ENCODE measurements around the gene CLNK. TPM values are rescaled to one million over a fixed set of nuclear protein-coding genes. Genes with fewer than 3 reads are reported as not detected.
A peak's percentile ranks its signal among the peaks of the same experiment; 100 is the strongest.

CLNK gene
- total and polyA plus RNA-seq, 4 donors = 0.04 to 0.57 (median 0.14) TPM; not detected in 1

GRCh38 chr4:10662937-10663336 is 21.6 kb downstream of the CLNK start:
- Histone ChIP-seq H3K4me3 (no peak overlapping the region), H3K36me3 (ENCODE audit: control insufficient read depth in 4 of 4, insufficient read depth in 4 of 4, low read length in 4 of 4) (no peaks in the 10 kb centered on the region), H3K27me3 (ENCODE audit: control insufficient read depth in 3 of 3, insufficient read depth in 3 of 3, low read length in 2 of 3) (no peaks in the 10 kb centered on the region), H3K9me3 (ENCODE audit: control insufficient read depth in 4 of 4, insufficient read depth in 3 of 4, low read length in 3 of 4) (peaks cover 0 to 2% (median 0%) of the 10 kb centered on the region in 4 donors), H3K4me1 (ENCODE audit: control insufficient read depth in 5 of 5, insufficient read depth in 5 of 5, low read length in 5 of 5) (peaks cover 0 to 5% (median 0%) of the 10 kb centered on the region in 5 donors), H3K27ac (ENCODE audit: low read depth in 1 of 2, low read length in 1 of 2) (no peak overlapping the region), H3K9ac (ENCODE audit: insufficient read depth in 1 of 2, low read length in 2 of 2) (no peak overlapping the region)
- ATAC-seq (ENCODE audit: insufficient read depth, low FRiP score) (no peak), DNase-seq (no peak)
- 50 to 69% methylated on average over 5 of the region's 5 CpGs for WGBS, 2 donors
- no peak for TF ChIP-seq CTCF (IDR thresholded peaks at IDR 0.05; ENCODE audit: control extremely low read depth, extremely low read depth)

GRCh38 chr4:10661047-10661446 is 23.5 kb downstream of the CLNK start:
- Histone ChIP-seq H3K4me1 (ENCODE audit: control insufficient read depth in 5 of 5, insufficient read depth in 5 of 5, low read length in 5 of 5) (peaks cover 0 to 5% (median 0%) of the 10 kb centered on the region in 5 donors), H3K9me3 (ENCODE audit: control insufficient read depth in 4 of 4, insufficient read depth in 3 of 4, low read length in 3 of 4) (peaks cover 0 to 2% (median 0%) of the 10 kb centered on the region in 4 donors), H3K9ac (ENCODE audit: insufficient read depth in 1 of 2, low read length in 2 of 2) (no peak overlapping the region), H3K27me3 (ENCODE audit: control insufficient read depth in 3 of 3, insufficient read depth in 3 of 3, low read length in 2 of 3) (no peaks in the 10 kb centered on the region), H3K4me3 (no peak overlapping the region), H3K36me3 (ENCODE audit: control insufficient read depth in 4 of 4, insufficient read depth in 4 of 4, low read length in 4 of 4) (no peaks in the 10 kb centered on the region), H3K27ac (ENCODE audit: low read depth in 1 of 2, low read length in 1 of 2) (no peak overlapping the region)
- TF ChIP-seq CTCF (IDR thresholded peaks at IDR 0.05; ENCODE audit: control extremely low read depth, extremely low read depth) = no peak
- ATAC-seq (ENCODE audit: insufficient read depth, low FRiP score) = no peak
- WGBS, 2 donors = 78 to 90% methylated on average over 3 of the region's 3 CpGs
- DNase-seq = no peak

- no peak overlapping the region for H3K4me3 ChIP-seq
- H3K9me3 ChIP-seq (ENCODE audit: control insufficient read depth in 4 of 4, insufficient read depth in 3 of 4, low read length in 3 of 4) = peaks cover 0 to 2% (median 0%) of the 10 kb centered on the region in 4 donors
- no peak for DNase-seq
- H3K4me1 ChIP-seq (ENCODE audit: control insufficient read depth in 5 of 5, insufficient read depth in 5 of 5, low read length in 5 of 5) = peaks cover 0 to 5% (median 0%) of the 10 kb centered on the region in 5 donors
- H3K27me3 ChIP-seq (ENCODE audit: control insufficient read depth in 3 of 3, insufficient read depth in 3 of 3, low read length in 2 of 3) = no peaks in the 10 kb centered on the region
- H3K27ac ChIP-seq (ENCODE audit: low read depth in 1 of 2, low read length in 1 of 2) = no peak overlapping the region
- 75% methylated on average over 6 of the region's 6 CpGs for WGBS, 2 donors
- no peak for TF ChIP-seq CTCF (IDR thresholded peaks at IDR 0.05; ENCODE audit: control extremely low read depth, extremely low read depth)
- no peak for ATAC-seq (ENCODE audit: insufficient read depth, low FRiP score)
- no peaks in the 10 kb centered on the region for H3K36me3 ChIP-seq (ENCODE audit: control insufficient read depth in 4 of 4, insufficient read depth in 4 of 4, low read length in 4 of 4)
- no peak overlapping the region for H3K9ac ChIP-seq (ENCODE audit: insufficient read depth in 1 of 2, low read length in 2 of 2)
Measured at GRCh38 chr4:10659251-10659650, 25.3 kb downstream of the CLNK start.

GRCh38 chr4:10656988-10657387 is 27.6 kb downstream of the CLNK start:
- no peaks in the 10 kb centered on the region for H3K36me3 ChIP-seq (ENCODE audit: control insufficient read depth in 4 of 4, insufficient read depth in 4 of 4, low read length in 4 of 4)
- no peaks in the 10 kb centered on the region for H3K27me3 ChIP-seq (ENCODE audit: control insufficient read depth in 3 of 3, insufficient read depth in 3 of 3, low read length in 2 of 3)
- H3K4me1 ChIP-seq (ENCODE audit: control insufficient read depth in 5 of 5, insufficient read depth in 5 of 5, low read length in 5 of 5) = peaks cover 0 to 5% (median 0%) of the 10 kb centered on the region in 5 donors
- WGBS, 2 donors = 38 to 65% methylated on average over 2 of the region's 2 CpGs
- no peak overlapping the region for H3K4me3 ChIP-seq
- no peak overlapping the region for H3K27ac ChIP-seq (ENCODE audit: low read depth in 1 of 2, low read length in 1 of 2)
- TF ChIP-seq CTCF (IDR thresholded peaks at IDR 0.05; ENCODE audit: control extremely low read depth, extremely low read depth) = no peak
- H3K9me3 ChIP-seq (ENCODE audit: control insufficient read depth in 4 of 4, insufficient read depth in 3 of 4, low read length in 3 of 4) = peaks cover 0 to 2% (median 0%) of the 10 kb centered on the region in 4 donors
- DNase-seq (peak; percentile 19 to 84 (median 61)), ATAC-seq (ENCODE audit: insufficient read depth, low FRiP score) (no peak)
- H3K9ac ChIP-seq (ENCODE audit: insufficient read depth in 1 of 2, low read length in 2 of 2) = no peak overlapping the region
